Subcutaneous adipose tissue (tissue), 4 donors: ENCODE measurements around the gene WIF1. TPM values are rescaled to one million over a fixed set of nuclear protein-coding genes. Genes with fewer than 3 reads are reported as not detected.

ENCODE experiments used
- small RNA-seq: library from RNA; depleted of rRNA; stranded (forward); fragments of <200 nt; gene quantifications from one replicate; pipeline ENCODE3, GENCODE V24; 2016
- total RNA-seq, 4 donors: library from RNA; depleted of rRNA; stranded (reverse); fragments of >200 nt; gene quantifications; one replicate each; pipeline ENCODE4 v1.1.0, GENCODE V29; 2016
- TF ChIP-seq, protein P1 (sequence below): fragments of 450-650 bp; IDR thresholded peaks from one replicate; pipeline ENCODE4 v1.5.1; 2016; ENCODE audit warnings: low read depth, mild to moderate bottlenecking, control low read depth, antibody characterized with exemption, moderate library complexity

WIF1 gene
- total RNA-seq, 4 donors from 2014 or later = not detected

DNA sequence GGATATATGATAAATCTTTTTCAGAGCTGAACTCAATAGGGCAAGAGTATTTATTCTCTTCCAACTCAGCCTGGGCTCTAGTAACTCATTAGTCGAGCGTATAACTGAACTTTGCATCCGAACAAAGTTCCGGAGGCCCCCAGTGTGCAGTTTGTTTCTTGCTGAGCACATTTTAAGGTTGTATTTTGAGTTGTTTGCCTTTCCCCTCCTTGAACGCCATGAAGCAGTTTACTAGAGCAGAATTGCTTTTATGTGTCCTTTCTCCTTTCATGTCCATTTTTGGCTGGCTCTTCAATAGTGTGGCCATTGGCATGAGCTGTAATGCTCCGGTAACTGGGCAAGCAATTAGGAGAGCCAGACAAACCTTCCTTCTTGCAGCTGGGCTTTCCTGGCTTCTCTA, 105.3 kb downstream of the WIF1 start:
- TF ChIP-seq, protein P1, sequence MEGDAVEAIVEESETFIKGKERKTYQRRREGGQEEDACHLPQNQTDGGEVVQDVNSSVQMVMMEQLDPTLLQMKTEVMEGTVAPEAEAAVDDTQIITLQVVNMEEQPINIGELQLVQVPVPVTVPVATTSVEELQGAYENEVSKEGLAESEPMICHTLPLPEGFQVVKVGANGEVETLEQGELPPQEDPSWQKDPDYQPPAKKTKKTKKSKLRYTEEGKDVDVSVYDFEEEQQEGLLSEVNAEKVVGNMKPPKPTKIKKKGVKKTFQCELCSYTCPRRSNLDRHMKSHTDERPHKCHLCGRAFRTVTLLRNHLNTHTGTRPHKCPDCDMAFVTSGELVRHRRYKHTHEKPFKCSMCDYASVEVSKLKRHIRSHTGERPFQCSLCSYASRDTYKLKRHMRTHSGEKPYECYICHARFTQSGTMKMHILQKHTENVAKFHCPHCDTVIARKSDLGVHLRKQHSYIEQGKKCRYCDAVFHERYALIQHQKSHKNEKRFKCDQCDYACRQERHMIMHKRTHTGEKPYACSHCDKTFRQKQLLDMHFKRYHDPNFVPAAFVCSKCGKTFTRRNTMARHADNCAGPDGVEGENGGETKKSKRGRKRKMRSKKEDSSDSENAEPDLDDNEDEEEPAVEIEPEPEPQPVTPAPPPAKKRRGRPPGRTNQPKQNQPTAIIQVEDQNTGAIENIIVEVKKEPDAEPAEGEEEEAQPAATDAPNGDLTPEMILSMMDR = no peak

DNA sequence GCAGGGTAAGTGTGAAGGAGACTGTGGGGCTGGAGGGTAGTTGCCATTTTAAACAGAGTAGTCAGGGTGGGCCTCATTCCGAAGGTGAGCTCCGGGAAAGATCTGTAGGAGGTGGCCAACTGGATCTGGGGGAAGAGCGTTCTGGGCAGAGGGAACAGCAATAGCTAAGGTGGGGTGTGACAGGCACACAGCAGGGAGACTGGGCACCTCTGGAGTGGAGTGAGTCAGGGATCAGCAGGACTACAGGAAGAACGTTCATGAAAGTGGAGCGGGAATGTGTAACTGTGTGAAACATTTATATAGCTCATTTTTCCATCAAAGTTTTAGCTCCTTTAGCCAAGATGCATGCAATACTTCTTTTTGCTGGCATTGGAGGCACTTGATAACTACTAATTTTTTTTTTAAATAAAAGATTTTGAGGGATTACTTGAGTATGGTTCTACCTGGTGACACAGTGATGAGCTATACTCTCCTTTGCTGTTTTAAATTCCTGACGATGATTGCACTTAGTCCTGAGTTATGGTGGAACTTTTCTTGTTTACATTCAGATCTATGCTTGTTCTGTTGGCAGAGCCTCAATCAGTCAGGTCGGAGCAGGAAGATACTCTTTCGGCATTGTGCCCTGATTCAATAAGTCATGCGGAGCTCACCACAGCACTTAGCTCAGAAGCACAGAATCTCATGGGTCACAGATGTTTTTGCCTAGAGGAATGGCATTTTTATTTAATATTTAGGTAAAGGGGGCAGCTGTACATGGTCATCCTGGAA, 106.4 kb downstream of the WIF1 start:
- TF ChIP-seq, protein P1 = no peak

DNA sequence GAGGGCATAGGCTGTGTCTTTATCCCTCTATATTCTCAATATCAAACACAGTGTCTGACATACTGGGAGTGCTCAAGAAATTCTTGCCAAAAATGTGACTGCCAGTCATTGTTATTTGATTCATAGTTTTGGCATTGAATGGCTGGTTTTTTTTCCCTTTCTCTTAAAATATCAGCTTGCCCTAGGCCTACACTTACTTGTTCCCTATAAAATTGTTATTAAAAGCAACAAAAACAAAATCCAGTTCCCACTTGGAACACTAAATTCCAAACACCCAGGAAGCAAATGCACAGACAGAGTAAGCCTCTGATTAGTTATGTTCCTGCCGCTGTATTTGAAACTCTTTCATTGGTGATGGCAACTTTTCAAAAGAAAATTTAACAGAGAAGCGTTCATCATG, 110.7 kb downstream of the WIF1 start:
- TF ChIP-seq, protein P1 = no peak

DNA sequence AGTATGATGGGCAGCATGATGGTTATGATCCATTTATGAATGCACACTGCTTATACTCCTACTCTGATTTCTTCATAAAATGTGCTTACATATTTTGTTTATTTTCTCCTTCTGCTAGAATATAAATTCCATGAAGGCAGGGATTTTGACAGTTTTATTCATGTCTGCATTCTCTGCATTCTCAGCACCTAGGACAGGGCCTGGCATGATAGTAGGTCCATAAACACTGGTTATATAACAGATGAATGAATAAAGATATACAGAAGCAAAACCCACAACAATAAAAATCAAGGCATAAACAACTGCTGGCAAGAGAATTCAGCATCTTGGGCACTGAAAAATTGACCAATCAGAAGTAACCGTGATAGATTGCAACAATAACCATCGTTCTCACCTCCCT, 115.4 kb downstream of the WIF1 start:
- TF ChIP-seq, protein P1 = no peak

DNA sequence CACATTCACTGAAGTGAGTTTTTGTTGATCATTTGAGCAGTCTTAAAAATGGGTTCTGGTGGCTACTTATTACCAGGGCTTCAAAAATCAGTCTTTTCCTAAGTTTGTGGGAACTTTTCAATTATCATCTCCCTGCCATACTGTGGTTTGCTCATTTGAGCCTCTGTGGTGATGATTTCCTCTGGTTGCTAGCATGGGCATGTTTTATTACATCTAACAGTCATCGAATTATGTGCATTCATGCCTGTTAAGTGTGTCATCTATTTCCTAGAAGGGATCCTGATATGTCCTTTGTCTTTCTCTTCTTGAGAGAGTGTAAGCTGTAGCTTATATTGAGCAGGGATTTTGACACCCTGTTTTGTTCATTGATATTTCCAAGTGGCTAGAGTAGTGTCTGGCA, 116.8 kb downstream of the WIF1 start:
- TF ChIP-seq, protein P1 = no peak

Small RNA genes lying within 50 kb of the gene (small RNA-seq; reads per million reads assigned to genes)
- not detected for gene RNU6-166P

Other genes with a start within 250 kb of the WIF1 start
- 10 to 100 TPM; 20.0 to 36.0 (median 26.0) TPM for gene LEMD3, start 48.3 kb upstream of the WIF1 start, total RNA-seq
- 10 to 100 TPM; 29.1 to 61.5 (median 50.4) TPM for gene MSRB3, start 157.4 kb upstream of the WIF1 start, total RNA-seq